ENCODE data around the gene PLA2G6.
"Not testable (repeated sequence)": the region's sequence is repeated elsewhere in the genome, so short reads cannot be mapped to it uniquely, and the experiment has no call there.

PLA2G6 gene

DNA sequence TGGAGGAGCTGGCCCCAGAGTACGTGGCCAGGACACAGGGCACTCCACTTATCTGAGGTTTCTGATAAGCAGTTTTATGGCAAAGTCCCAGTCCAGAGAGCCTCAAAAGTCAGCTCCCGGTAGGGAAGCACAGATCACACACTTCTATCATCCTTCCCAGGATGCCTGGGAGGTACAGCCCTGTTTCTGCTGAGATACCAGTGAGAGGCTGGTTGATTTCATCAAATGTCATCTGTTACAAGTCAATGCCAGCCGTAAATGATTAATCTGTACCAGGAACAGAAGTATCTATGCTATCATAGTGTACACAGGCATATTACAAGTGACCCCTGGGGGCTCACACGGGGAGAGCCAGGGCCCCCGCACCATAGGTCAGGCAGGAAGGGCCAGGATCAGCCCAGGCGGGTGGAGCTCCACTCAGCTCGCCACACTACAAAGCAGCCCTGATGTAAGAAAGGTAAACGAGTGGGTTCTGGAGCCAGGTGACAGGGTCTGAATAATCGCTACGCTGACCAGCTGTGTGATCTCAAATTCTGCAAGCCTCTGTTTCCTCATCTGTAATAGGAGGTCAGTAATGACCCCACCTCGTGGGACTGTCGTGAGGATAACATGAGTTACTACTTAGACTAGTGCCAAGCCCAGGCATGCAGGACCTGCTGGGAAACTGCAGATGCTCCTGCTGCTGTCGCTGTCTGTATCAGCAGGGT lies 17.6 kb downstream of the PLA2G6 start:
- no peak for FAIRE-seq

DNA sequence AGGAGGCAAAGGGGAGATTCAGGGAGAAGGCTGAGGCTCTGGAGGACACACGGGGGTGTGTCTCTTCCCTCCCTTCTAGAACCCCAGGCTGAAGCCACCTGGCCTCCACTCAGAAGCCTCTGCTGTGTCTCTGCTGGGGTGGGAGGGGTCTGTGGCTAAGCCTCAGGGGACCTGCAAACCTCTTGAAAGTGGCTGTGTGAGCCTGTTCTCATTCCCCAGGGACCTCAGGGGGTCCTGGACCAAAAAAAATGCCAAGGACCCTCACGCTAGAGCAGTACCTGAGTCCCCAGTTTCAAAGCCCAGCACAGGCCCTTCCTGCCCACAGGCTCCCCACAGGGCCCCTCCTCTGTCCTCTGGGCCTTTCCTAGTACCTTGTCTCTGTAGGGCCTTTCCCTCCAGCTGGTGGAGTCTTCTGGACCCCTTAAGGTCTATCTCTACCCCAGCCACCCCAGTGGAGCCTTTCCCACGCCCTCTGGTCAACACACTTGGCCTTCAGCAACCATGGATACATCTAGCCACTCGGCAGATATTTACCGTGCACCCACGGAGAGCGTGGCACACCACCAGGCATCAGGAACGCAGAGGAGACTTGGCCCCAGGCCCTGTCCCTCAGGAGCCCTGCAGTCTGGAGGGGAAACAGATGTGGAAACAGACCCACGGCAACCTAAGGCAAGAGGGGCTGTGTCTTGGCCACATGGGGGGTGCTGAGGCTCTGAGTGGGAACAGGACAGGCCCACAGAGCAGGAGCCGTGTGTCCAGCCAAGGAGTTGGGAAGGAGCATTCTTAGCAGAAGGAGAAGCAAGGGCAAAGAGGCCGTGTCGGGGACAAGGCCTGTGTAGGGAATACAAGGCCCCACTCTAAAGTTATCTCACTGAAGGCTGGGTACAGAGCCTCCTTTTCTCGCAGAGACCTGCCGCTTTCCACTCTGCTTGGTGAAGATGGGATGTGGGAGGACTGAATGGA lies 18.5 kb downstream of the PLA2G6 start:
- no peak for FAIRE-seq

GRCh38 chr22:38155703-38156102 lies 25.9 kb downstream of the PLA2G6 start:
- no peak for FAIRE-seq

- not testable (repeated sequence) for FAIRE-seq
These were observed 27.1 kb downstream of the PLA2G6 start for GRCh38 chr22:38154563-38154915.

GRCh38 chr22:38153821-38154562 lies 27.6 kb downstream of the PLA2G6 start:
- FAIRE-seq, result no peak

DNA sequence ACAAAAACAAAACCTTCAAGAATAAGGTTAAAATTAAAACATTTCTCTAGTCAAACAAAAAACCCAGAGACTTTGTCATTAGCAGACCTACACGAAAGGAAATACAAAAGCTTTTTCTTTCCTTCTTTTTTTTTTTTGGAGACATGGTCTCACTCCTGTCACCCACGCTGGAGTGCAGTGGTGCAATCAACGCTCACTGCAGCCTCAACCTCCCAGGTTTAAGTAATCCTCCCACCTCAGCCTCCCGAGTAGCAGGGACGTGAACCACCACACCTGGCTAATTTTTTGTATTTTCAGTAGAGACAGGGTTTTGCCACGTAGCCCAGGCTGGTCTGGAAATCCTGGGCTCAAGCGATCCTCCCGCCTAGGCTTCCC lies 30.5 kb downstream of the PLA2G6 start:
- FAIRE-seq, result no peak

GRCh38 chr22:38148245-38148644 lies 33.4 kb downstream of the PLA2G6 start:
- FAIRE-seq, result no peak

- FAIRE-seq, result not testable (repeated sequence)
These were observed 35.5 kb downstream of the PLA2G6 start for GRCh38 chr22:38146166-38146565.

DNA sequence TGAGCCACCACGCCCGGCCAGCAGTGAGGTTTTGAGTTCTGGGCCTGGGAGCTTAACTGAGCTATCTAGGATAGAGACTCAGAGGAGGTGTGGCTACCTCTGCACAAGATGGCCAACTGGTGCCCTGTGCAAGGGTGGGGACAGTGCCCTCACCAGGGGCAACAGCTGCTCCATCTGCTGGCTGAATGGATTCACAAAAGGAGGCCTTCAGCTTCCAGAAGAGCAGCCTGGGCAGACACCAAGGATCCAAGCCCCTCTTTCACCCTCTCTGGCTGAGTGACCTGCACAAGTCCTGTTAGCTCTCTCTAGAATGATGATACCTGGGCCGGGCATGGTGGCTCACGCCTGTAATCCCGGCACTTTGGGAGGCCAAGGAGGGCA lies 37.6 kb downstream of the PLA2G6 start:
- no peak for FAIRE-seq

GRCh38 chr22:38142606-38143005 lies 39.0 kb downstream of the PLA2G6 start:
- FAIRE-seq, result no peak

DNA sequence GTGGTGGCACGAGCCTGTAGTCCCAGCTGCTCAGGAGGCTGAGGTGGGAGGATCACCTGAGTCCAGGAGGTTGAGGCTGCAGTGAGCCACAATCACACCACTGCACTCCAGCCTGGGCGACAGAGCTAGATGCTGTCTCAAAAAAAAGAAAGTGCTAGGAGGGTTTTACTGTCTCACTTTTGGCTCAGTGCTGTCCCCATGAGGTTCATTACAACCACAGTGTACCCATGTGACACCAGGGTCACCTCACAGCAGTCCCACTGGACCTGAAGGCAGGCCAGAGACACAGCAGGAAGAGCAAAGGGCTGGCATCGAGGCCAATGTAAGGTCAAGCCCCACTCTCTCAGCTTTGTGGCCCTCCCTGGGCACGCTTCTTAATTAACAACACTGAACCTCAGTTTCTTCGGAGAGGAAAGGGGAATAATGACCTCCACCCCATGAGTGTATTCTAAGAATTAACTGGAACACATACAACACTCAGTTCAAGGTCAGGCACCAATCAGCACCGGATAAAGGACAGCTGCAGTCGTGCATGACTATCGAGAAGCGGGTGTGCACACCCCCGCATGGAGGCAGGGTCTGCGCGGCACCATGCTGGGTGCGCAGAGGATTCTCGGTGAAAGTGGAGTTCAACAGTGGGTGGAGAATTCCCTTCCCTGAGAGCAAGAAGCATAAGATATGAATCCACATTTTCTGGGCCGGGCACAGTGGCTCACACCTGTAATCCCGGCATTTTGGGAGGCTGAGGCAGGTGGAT lies 40.2 kb downstream of the PLA2G6 start:
- FAIRE-seq, result no peak

- no peak for FAIRE-seq
These were observed 41.7 kb downstream of the PLA2G6 start for GRCh38 chr22:38139901-38140300.

- no peak for FAIRE-seq
These were observed 42.7 kb downstream of the PLA2G6 start for GRCh38 chr22:38138961-38139360.

GRCh38 chr22:38137876-38138687 lies 43.5 kb downstream of the PLA2G6 start:
- FAIRE-seq, result no peak

GRCh38 chr22:38136607-38137006 lies 45.0 kb downstream of the PLA2G6 start:
- FAIRE-seq, result no peak

DNA sequence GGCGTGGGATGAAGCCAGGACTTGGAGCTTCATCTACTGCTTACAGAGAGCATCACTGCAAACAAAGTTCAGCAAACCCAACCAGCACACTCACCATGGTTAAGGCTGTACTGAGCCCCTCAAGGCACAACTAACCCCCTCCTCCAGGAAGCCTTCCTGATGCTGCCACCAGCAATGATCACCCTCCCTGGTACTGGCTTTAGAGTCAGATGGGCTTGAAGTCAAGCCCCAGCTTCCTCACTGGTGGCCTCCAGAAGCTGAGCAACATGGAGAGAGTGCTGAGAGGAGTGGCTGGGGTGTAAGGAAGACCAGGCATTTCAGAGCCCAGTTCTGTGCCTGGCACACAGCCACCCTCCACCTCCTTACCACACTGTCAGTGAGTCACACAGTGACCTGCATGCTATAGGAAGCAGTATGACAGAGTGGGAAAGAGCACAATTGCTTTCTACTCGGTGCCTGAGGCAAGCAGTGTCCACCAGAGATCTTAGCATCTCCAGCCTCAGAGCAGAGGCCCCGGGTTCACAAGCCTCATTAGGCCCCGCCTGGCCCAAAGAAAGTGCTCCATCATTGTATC lies 46.4 kb downstream of the PLA2G6 start:
- no peak for FAIRE-seq

- no peak for FAIRE-seq
These were observed 48.3 kb downstream of the PLA2G6 start for GRCh38 chr22:38133331-38133730.

DNA sequence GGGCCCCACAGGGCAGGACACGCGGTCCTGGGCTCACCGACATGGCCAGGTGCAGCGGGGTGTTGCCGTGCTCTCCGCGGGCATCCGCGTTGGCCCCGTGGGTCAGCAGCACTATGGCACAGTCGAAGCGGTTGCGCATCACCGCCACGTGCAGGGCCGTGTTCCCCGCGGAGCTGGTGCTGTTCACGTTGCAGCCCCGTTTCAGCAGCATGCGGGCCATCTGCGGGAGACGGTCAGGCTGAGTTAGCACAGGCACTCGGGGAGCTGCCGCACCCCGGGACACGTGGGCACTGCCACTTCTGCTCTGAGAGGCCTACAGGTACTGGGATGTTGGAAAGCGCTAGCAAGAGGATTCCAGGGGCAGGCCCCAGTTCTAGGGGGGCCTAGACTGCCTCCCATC lies 48.8 kb downstream of the PLA2G6 start:
- no peak for FAIRE-seq

DNA sequence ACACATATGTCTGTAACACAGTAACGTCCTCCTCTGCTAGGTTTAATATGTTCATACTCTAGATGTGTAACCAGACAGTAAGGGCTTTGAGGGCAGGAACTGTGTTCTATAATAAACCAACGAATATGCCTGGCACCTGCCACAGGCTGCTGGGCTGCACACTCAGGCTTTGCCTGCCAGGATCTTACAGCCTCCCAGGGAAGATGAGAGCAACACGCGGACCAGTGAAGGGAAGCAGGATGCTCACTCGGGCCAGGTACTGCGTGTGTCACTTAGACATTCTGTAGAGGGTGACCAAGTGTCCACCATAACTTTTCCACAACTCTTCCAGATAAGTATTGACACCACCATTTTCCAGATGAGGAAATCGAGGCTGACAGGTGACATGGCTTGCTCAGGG lies 49.5 kb downstream of the PLA2G6 start:
- FAIRE-seq, result no peak

DNA sequence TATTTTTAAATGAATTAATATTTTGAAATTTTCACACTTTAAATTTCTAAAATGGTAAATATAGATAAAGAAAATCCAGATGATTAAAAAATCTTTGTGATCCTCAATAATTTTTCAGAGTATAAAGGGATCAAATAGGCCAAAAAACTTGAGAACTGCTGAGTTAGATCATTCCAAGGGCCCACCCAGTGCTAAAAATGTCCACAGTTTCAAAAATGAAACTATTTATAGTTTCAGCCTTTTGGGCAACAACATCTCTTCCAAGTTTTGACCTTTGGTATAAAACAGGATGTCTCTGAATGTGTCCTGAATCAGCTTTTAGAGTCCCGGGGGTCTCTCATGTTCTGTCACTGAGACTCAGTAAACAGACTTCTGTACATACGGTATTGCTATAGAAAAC lies 50.2 kb downstream of the PLA2G6 start:
- no peak for FAIRE-seq

DNA sequence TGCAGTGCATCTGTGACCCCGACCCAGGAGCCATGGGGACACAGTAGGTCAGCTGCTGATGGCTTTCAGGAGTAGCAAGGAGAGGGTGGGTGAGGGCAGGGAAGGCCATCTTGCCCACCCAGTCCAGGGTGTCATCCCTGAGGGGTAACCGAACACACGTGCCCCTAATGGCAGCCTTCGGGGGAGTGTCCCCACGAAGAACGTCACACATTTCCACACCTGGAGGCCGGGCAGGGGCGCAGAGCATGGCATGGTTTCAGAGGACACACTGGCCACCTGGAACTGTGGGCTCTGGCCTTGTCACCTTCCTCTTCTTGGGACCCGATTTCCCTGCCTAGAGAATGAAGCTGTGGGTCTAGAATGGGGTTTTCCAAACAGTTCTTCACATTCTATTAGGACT lies 51.8 kb downstream of the PLA2G6 start:
- FAIRE-seq, result no peak
